ENCODE measurements around the gene CCDC71L.

CCDC71L gene

DNA sequence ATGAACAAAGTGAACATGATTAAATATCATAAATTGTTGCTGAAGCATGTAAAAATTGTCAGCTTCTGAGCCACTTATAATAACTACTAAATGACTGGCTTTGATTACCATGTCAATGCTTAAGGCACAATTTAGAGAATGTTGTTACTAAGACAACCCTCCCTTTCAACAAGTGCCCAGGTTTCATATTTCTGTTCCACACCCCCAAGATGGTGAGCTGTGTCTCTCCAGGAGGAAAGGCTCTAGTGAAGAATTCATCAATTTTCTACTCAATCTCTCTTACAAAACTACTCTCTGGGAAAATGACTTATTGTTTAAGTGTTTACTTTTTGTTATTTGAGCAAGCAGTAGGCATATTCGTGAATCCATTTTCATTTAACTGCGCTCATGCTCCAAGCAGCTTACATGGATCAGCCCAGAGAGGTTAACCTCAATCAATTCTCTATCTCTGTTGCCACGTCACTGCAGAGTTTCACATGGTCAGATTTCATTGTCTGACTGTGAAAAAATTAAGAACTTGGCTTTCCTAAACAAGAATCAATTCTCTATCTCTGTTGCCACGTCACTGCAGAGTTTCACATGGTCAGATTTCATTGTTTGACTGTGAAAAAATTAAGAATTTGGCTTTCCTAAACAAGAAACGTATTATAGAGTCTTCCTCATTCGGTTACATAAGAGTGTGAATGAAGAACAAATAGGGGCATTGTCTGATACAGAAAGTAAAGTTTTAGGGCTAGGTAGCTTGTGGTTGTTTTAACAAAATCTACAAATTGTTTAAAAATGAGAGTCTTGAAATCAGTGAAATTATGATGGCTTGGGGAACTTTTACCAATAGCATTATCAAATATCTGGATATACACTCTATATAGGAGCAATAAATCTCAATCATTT, 49.7 kb downstream of the CCDC71L start:
- no peaks in the 10 kb centered on the region for H3K27me3 ChIP-seq (ENCODE audit: insufficient read depth, low read depth)
- no peak overlapping the region for H3K4me3 ChIP-seq (IDR thresholded peaks at IDR 0.05; ENCODE audit: insufficient read depth, low read depth, low read length)
- H3K27ac ChIP-seq: peak overlapping the region; percentile 62
- H3K9ac ChIP-seq: peak overlapping the region; percentile 26; the same call in 1 of the 2 replicates
- H3K4me2 ChIP-seq: peak overlapping the region; percentile 74
- H4K20me1 ChIP-seq (ENCODE audit: insufficient read depth): no peaks in the 10 kb centered on the region
- TF ChIP-seq, protein P1, sequence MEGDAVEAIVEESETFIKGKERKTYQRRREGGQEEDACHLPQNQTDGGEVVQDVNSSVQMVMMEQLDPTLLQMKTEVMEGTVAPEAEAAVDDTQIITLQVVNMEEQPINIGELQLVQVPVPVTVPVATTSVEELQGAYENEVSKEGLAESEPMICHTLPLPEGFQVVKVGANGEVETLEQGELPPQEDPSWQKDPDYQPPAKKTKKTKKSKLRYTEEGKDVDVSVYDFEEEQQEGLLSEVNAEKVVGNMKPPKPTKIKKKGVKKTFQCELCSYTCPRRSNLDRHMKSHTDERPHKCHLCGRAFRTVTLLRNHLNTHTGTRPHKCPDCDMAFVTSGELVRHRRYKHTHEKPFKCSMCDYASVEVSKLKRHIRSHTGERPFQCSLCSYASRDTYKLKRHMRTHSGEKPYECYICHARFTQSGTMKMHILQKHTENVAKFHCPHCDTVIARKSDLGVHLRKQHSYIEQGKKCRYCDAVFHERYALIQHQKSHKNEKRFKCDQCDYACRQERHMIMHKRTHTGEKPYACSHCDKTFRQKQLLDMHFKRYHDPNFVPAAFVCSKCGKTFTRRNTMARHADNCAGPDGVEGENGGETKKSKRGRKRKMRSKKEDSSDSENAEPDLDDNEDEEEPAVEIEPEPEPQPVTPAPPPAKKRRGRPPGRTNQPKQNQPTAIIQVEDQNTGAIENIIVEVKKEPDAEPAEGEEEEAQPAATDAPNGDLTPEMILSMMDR (conservative IDR thresholded peaks at IDR 0.05; ENCODE audit: low read depth, low read length): no peak
- peak overlapping the region; percentile 10 for H2AFZ ChIP-seq (ENCODE audit: low read depth)
- H3K4me1 ChIP-seq (ENCODE audit: low read depth, poor library complexity, severe bottlenecking): peaks cover 44% of the 10 kb centered on the region
- no peaks in the 10 kb centered on the region for H3K36me3 ChIP-seq (ENCODE audit: insufficient read depth)
- H3K79me2 ChIP-seq (ENCODE audit: insufficient read depth, low read depth): no peaks in the 10 kb centered on the region

DNA sequence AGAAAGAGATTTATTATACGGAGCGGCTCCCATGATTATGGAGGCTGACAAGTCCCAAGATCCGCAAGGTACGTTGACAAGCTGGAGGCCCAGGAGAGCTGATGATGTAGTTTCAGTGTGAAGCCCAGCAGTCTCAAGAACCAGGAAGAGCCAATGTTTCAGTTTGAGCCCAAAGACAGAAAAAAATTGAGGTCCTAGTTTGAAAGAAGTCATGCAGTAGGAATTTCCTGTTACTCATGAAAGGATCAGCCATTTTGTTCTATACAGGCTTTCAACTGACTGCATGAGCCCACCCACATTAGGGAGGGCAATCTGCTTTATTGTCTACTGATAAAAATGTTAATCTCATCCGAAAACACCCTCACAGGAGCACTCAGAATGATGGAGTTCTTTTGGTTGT, 51.5 kb downstream of the CCDC71L start:
- Histone ChIP-seq H2AFZ (ENCODE audit: low read depth) (no peak overlapping the region), H3K27ac (no peak overlapping the region)

GRCh38 chr7:106608661-106609060, 52.3 kb downstream of the CCDC71L start:
- Histone ChIP-seq H3K4me3 (IDR thresholded peaks at IDR 0.05; ENCODE audit: insufficient read depth, low read depth, low read length) (no peak overlapping the region), H3K79me2 (ENCODE audit: insufficient read depth, low read depth) (no peaks in the 10 kb centered on the region), H2AFZ (ENCODE audit: low read depth) (no peak overlapping the region), H3K9ac (no peak overlapping the region), H3K27ac (no peak overlapping the region), H3K36me3 (ENCODE audit: insufficient read depth) (no peaks in the 10 kb centered on the region), H3K4me1 (ENCODE audit: low read depth, poor library complexity, severe bottlenecking) (peaks cover 70% of the 10 kb centered on the region), H4K20me1 (ENCODE audit: insufficient read depth) (no peaks in the 10 kb centered on the region), H3K27me3 (ENCODE audit: insufficient read depth, low read depth) (no peaks in the 10 kb centered on the region), H3K4me2 (no peak overlapping the region)
- TF ChIP-seq, protein P1 (conservative IDR thresholded peaks at IDR 0.05; ENCODE audit: low read depth, low read length): no peak

More for the DNA sequence above, 51.5 kb downstream of the CCDC71L start:
- H3K4me1 ChIP-seq (ENCODE audit: low read depth, poor library complexity, severe bottlenecking): peaks cover 62% of the 10 kb centered on the region
- no peak overlapping the region for H3K9ac ChIP-seq
- no peaks in the 10 kb centered on the region for H4K20me1 ChIP-seq (ENCODE audit: insufficient read depth)
- no peaks in the 10 kb centered on the region for H3K36me3 ChIP-seq (ENCODE audit: insufficient read depth)
- H3K4me3 ChIP-seq (IDR thresholded peaks at IDR 0.05; ENCODE audit: insufficient read depth, low read depth, low read length): no peak overlapping the region
- TF ChIP-seq, protein P1 (conservative IDR thresholded peaks at IDR 0.05; ENCODE audit: low read depth, low read length): no peak
- H3K27me3 ChIP-seq (ENCODE audit: insufficient read depth, low read depth): no peaks in the 10 kb centered on the region
- no peaks in the 10 kb centered on the region for H3K79me2 ChIP-seq (ENCODE audit: insufficient read depth, low read depth)
- no peak overlapping the region for H3K4me2 ChIP-seq
